Spleen (tissue), 11 donors: Measurements from ENCODE around the gene TMEM201. TPM values are rescaled to one million over a fixed set of nuclear protein-coding genes. Genes with fewer than 3 reads are reported as not detected.

Source experiments
- DNase-seq: peaks from one replicate; pipeline ENCODE4 v3.0.0-alpha.2; 2020
- H3K27ac ChIP-seq, 8 donors: fragments of 200-600 bp; sonication (generic) in 7 of 8; 1 replicate in 4 of 8; 2 replicates in 4 of 8; pipeline versions ENCODE4 v1.5.0 to v1.8.0; 2016 to 2021; ENCODE audit warnings: inconsistent platforms in 4 of 8, mild to moderate bottlenecking in 4 of 8, moderate library complexity in 1 of 8
- H3K27me3 ChIP-seq, 7 donors: fragments of 200-600 bp; sonication (generic) in 6 of 7; replicated peaks in 1 of 7; 1 replicate in 4 of 7; 2 replicates in 3 of 7; pipeline versions ENCODE4 v1.5.0 to v1.8.0; 2016 to 2021; ENCODE audit warnings: inconsistent platforms in 3 of 7, mild to moderate bottlenecking in 1 of 7
- H3K36me3 ChIP-seq, 6 donors: fragments of 200-600 bp; sonication (generic) in 5 of 6; 1 replicate in 4 of 6; 2 replicates in 2 of 6; pipeline versions ENCODE4 v1.5.0 to v1.8.0; 2016 to 2021; ENCODE audit warnings: inconsistent platforms in 2 of 6
- H3K4me1 ChIP-seq, 6 donors: fragments of 200-600 bp; sonication (generic) in 5 of 6; 1 replicate in 3 of 6; 2 replicates in 3 of 6; pipeline versions ENCODE4 v1.5.0 to v1.8.0; 2016 to 2021; ENCODE audit warnings: inconsistent platforms in 3 of 6
- H3K4me3 ChIP-seq, 8 donors: fragments of 200-600 bp; sonication (generic) in 7 of 8; 1 replicate in 4 of 8; 2 replicates in 4 of 8; pipeline versions ENCODE4 v1.5.0 to v1.8.0; 2016 to 2021; ENCODE audit warnings: inconsistent platforms in 4 of 8, mild to moderate bottlenecking in 4 of 8, moderate library complexity in 2 of 8
- H3K9me3 ChIP-seq, 8 donors: fragments of 200-600 bp; sonication (generic) in 7 of 8; 1 replicate in 4 of 8; 2 replicates in 4 of 8; pipeline versions ENCODE4 v1.5.0 to v1.8.0; 2016 to 2021; ENCODE audit warnings: inconsistent platforms in 4 of 8
- CTCF ChIP-seq, 11 experiments: fragments of 200-600 bp in 7 of 11; fragments of 450-650 bp in 4 of 11; sonication (generic) in 4 of 11; IDR thresholded peaks in 8 of 11; conservative IDR thresholded peaks in 3 of 11; 1 replicate in 7 of 11; 2 replicates in 4 of 11; pipeline versions ENCODE4 v1.4.0 to v1.8.0; 2016 to 2021; ENCODE audit warnings: antibody characterized with exemption in 11 of 11, inconsistent platforms in 4 of 11, mild to moderate bottlenecking in 1 of 11
- POLR2A ChIP-seq, 3 donors: fragments of 450-650 bp; IDR thresholded peaks; one replicate each; pipeline ENCODE4 v1.5.1; 2017; ENCODE audit warnings: antibody characterized with exemption in 3 of 3, mild to moderate bottlenecking in 1 of 3
- POLR2AphosphoS5 ChIP-seq, 3 donors: sonication (generic); formaldehyde crosslinking; IDR thresholded peaks; one replicate each; pipeline ENCODE4 v1.5.1; 2017; ENCODE audit warnings: antibody characterized with exemption in 3 of 3
- WGBS, 5 donors: extraction: QIAGEN DNeasy Blood & Tissue Kit in 3 of 5; methylation state at CpG; one replicate each; pipeline versions ENCODE4 v1.1.5 to v1.1.7; 2013 to 2018; 5-methylcytosine and 5-hydroxymethylcytosine counted together
- intact Hi-C: fragments of 100-400 bp; cut with DNase I; formaldehyde crosslinking; loops from one replicate; pipeline ENCODE4 v1.15.0; 2023; ENCODE audit warnings: low total_unique reads
- polyA plus RNA-seq, 3 donors: library from polyadenylated mRNA; stranded (reverse); fragments of 200-250 nt; gene quantifications; one replicate each; pipeline ENCODE4 v1.2.1, GENCODE V29; 2013
- total RNA-seq, 7 donors: library from RNA; depleted of rRNA in 3 of 7; stranded (reverse); fragments of >200 nt in 3 of 7; fragmentation: NEBNext Ultra II Directional in 4 of 7; extraction: Animal tissue kit (Norgen Biotek cat#: 25700) in 4 of 7; gene quantifications; one replicate each; pipeline versions ENCODE4 v1.1.0 to v1.2.1, GENCODE V29; 2016 to 2021
- donor health status: healthy with polysubstance abuse.
- donor health status: DM: no; HTN: no; CAD: no; lungs with moderate emphysema.
- donor health status: DM: no; HTN: no; CAD: no.
- donor health status: Bipolar disorder and iron deficiency.
- donor health status: healthy.
- donor health status: DM: no; HTN: no; CAD: no.
- donor health status: DM: yes; HTN: yes; CAD: no.

The TMEM201 gene
- total and polyA plus RNA-seq, 10 donors, result 2.5 to 11.6 (median 6.3) TPM

DNA sequence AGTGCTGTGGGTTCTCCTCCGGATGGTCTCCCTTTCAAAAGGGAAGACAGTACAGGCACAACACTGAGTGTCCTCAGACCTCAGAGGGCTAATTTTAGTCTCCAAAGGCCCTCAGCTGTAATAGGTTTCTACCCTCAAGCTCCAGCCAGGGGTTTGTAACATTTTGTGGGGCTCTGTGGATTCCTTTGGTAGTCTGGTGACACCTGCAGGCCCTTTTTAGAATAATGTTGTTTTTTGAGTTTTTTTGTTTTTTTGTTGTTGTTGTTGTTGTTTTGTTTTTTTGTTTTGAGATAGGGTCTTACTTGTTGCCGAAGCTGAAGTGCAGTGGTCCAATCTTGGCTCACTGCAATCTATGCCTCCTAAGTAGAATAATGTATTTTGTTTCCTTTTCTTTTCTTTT is 15.0 kb upstream of the TMEM201 start:
- DNase-seq, result no peak
- peak in 6 of 11 experiments; percentile 18 to 60 (median 34) for TF ChIP-seq CTCF (IDR thresholded peaks at IDR 0.05 in 8 of 11, conservative IDR thresholded peaks at IDR 0.05 in 3 of 11)
- TF ChIP-seq POLR2A (IDR thresholded peaks at IDR 0.05), result no peak
- Histone ChIP-seq H3K4me1 (no peaks in the 10 kb centered on the region), H3K4me3 (no peak overlapping the region), H3K36me3 (peaks cover 0 to 26% (median 16%) of the 10 kb centered on the region in 6 donors), H3K27me3 (no peaks in the 10 kb centered on the region), H3K9me3 (no peaks in the 10 kb centered on the region), H3K27ac (no peak overlapping the region)
- intact Hi-C loops, result loop anchor here (5.0 kb wide), 1 partner anchor 76 kb away; no protein-coding TSS in a partner anchor
- 73 to 95% (median 85%) methylated on average over 2 of the region's 2 CpGs for WGBS, 5 donors

DNA sequence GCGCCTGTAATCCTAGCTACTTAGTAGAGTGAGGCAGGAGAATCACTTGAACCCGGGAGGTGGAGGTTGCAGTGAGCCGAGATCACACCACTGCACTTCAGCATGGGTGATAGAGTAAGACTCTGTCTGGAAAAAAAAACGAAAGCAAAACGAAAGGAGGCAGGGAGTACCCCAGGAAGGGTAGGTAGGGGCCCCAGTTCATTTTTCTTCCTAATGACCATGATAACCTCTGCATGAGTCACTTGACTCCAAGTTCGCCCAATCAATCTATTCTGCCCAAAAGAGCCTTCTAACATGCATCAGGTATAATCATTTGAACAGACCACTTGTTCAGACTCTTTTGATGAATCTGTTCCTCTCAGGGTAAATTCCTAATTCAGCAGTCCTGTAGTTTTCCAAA is 13.2 kb upstream of the TMEM201 start:
- no peak overlapping the region for H3K27ac ChIP-seq
- H3K4me1 ChIP-seq, result no peaks in the 10 kb centered on the region
- DNase-seq, result no peak
- intact Hi-C loops, result no loop called here
- TF ChIP-seq POLR2AphosphoS5 (IDR thresholded peaks at IDR 0.05) (no peak), CTCF (IDR thresholded peaks at IDR 0.05 in 8 of 11, conservative IDR thresholded peaks at IDR 0.05 in 3 of 11) (no peak), POLR2A (IDR thresholded peaks at IDR 0.05) (no peak)
- H3K36me3 ChIP-seq, result peaks cover 0 to 43% (median 18%) of the 10 kb centered on the region in 6 donors
- H3K27me3 ChIP-seq, result no peaks in the 10 kb centered on the region
- no peaks in the 10 kb centered on the region for H3K9me3 ChIP-seq
- 86 to 92% (median 91%) methylated on average over 6 of the region's 6 CpGs for WGBS, 5 donors
- no peak overlapping the region for H3K4me3 ChIP-seq

DNA sequence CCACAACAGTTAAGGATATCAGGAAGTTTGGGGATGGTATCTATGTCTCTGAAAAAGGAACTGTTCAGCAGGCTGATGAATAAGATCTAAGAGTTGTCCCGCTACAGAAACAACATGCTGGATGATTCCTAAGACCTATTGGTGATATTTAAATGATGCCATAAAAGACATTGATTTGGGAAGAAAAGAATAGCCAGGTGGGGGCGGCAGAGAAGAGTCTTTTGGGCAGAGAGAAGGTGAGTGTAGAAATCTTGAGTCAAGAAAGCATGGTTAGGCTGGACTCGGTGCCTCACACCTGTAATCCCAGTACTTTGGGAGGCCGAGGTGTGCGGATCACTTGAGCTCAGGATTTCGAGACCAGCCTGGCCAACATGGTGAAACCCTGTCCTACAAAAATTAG is 11.8 kb upstream of the TMEM201 start:
- Histone ChIP-seq H3K27ac (no peak overlapping the region), H3K27me3 (no peaks in the 10 kb centered on the region), H3K9me3 (no peaks in the 10 kb centered on the region), H3K36me3 (peaks cover 0 to 46% (median 19%) of the 10 kb centered on the region in 6 donors), H3K4me3 (no peak overlapping the region), H3K4me1 (no peaks in the 10 kb centered on the region)
- intact Hi-C loops, result no loop called here
- no peak for DNase-seq
- TF ChIP-seq CTCF (IDR thresholded peaks at IDR 0.05 in 8 of 11, conservative IDR thresholded peaks at IDR 0.05 in 3 of 11), result no peak
- no peak for TF ChIP-seq POLR2A (IDR thresholded peaks at IDR 0.05)
- no peak for TF ChIP-seq POLR2AphosphoS5 (IDR thresholded peaks at IDR 0.05)
- 92 to 98% (median 94%) methylated on average over 6 of the region's 6 CpGs for WGBS, 5 donors

DNA sequence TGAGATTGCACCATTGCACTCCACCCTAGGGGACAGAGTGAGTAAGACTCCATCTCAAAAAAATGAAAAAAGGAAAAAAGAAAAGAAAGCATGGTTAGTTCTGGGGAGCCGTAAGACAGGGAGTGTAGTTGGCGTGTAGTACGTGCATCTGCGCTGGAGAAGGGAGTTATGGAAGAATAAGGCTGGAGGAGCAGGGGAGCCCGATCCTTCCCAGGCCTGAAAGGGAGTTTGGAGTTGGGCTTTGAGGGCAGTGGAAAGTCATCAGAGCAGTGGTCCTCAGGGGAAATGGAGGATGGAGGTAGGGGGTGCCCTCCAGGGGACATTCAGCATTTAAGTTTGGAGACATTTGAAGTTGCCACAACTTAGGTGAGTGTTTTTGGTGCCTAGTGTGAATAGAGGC is 11.3 kb upstream of the TMEM201 start:
- no peak for DNase-seq
- TF ChIP-seq POLR2AphosphoS5 (IDR thresholded peaks at IDR 0.05), result no peak
- TF ChIP-seq CTCF (IDR thresholded peaks at IDR 0.05 in 8 of 11, conservative IDR thresholded peaks at IDR 0.05 in 3 of 11), result no peak
- no peak for TF ChIP-seq POLR2A (IDR thresholded peaks at IDR 0.05)
- 87 to 99% (median 96%) methylated on average over 5 of the region's 5 CpGs for WGBS, 5 donors
- no peaks in the 10 kb centered on the region for H3K27me3 ChIP-seq
- H3K36me3 ChIP-seq, result peaks cover 0 to 47% (median 22%) of the 10 kb centered on the region in 6 donors
- H3K4me3 ChIP-seq, result no peak overlapping the region
- no peaks in the 10 kb centered on the region for H3K4me1 ChIP-seq
- intact Hi-C loops, result no loop called here
- H3K9me3 ChIP-seq, result no peaks in the 10 kb centered on the region
- H3K27ac ChIP-seq, result no peak overlapping the region
